ENCODE measurements around the gene AGGF1.
"Not testable (repeated sequence)": the region's sequence is repeated elsewhere in the genome, so short reads cannot be mapped to it uniquely, and the experiment has no call there.

The AGGF1 gene

GRCh38 chr5:77022511-77023417 lies 7.4 kb upstream of the AGGF1 start:
- DNase-seq (ENCODE audit: low spot score) = no peak

GRCh38 chr5:77024490-77024889 lies 5.7 kb upstream of the AGGF1 start:
- no peak for DNase-seq (ENCODE audit: low spot score)

- no peak for DNase-seq (ENCODE audit: low spot score)
Measured at GRCh38 chr5:77028631-77029375, 1.4 kb upstream of the AGGF1 start.

GRCh38 chr5:77029376-77029885 lies 773 bp upstream of the AGGF1 start:
- DNase-seq (ENCODE audit: low spot score) = no peak

- DNase-seq (ENCODE audit: low spot score) = no peak
Measured at GRCh38 chr5:77031891-77032290, 1.7 kb downstream of the AGGF1 start.

- DNase-seq (ENCODE audit: low spot score) = no peak
Measured at GRCh38 chr5:77032635-77033034, 2.4 kb downstream of the AGGF1 start.

GRCh38 chr5:77033338-77033737 lies 3.1 kb downstream of the AGGF1 start:
- DNase-seq (ENCODE audit: low spot score) = no peak

GRCh38 chr5:77035950-77036349 lies 5.7 kb downstream of the AGGF1 start:
- no peak for DNase-seq (ENCODE audit: low spot score)

GRCh38 chr5:77046416-77047073 lies 16.3 kb downstream of the AGGF1 start:
- no peak for DNase-seq (ENCODE audit: low spot score)

- no peak for DNase-seq (ENCODE audit: low spot score)
Measured at GRCh38 chr5:77064040-77064439, 33.8 kb downstream of the AGGF1 start.

- DNase-seq (ENCODE audit: low spot score) = no peak
Measured at GRCh38 chr5:77065256-77065655, 35.1 kb downstream of the AGGF1 start.

- DNase-seq (ENCODE audit: low spot score) = no peak
Measured at GRCh38 chr5:77066184-77066583, 36.0 kb downstream of the AGGF1 start.

- DNase-seq (ENCODE audit: low spot score) = no peak
Measured at GRCh38 chr5:77066823-77067442, 36.7 kb downstream of the AGGF1 start.

GRCh38 chr5:77073667-77074066 lies 43.5 kb downstream of the AGGF1 start:
- DNase-seq (ENCODE audit: low spot score) = no peak

GRCh38 chr5:77074745-77075144 lies 44.5 kb downstream of the AGGF1 start:
- no peak for DNase-seq (ENCODE audit: low spot score)

- DNase-seq (ENCODE audit: low spot score) = peak; percentile 92
Measured at GRCh38 chr5:77076961-77077828, 47.0 kb downstream of the AGGF1 start.

GRCh38 chr5:77077829-77078176 lies 47.6 kb downstream of the AGGF1 start:
- DNase-seq (ENCODE audit: low spot score) = no peak

GRCh38 chr5:77080479-77080878 lies 50.3 kb downstream of the AGGF1 start:
- DNase-seq (ENCODE audit: low spot score) = not testable (repeated sequence)

- no peak for DNase-seq (ENCODE audit: low spot score)
Measured at GRCh38 chr5:77080905-77081304, 50.7 kb downstream of the AGGF1 start.

GRCh38 chr5:77082280-77082679 lies 52.1 kb downstream of the AGGF1 start:
- DNase-seq (ENCODE audit: low spot score) = no peak

- no peak for DNase-seq (ENCODE audit: low spot score)
Measured at GRCh38 chr5:77083088-77083487, 52.9 kb downstream of the AGGF1 start.

All from iPS-NIHi11 (cell line).